ENCODE data around the gene CORIN. TPM values are rescaled to one million over a fixed set of nuclear protein-coding genes. Genes with fewer than 3 reads are reported as not detected.
"Not testable (repeated sequence)": the region's sequence is repeated elsewhere in the genome, so short reads cannot be mapped to it uniquely, and the experiment has no call there.

CORIN gene
- total RNA-seq, 1 donor from 2014 or later: 2.1 TPM

GRCh38 chr4:47551682-47552081 lies 286.2 kb downstream of the CORIN start:
- DNase-seq (ENCODE audit: low spot score): no peak
- H3K27ac Mint-ChIP-seq (ENCODE audit: unreplicated experiment): no peak overlapping the region

GRCh38 chr4:47550899-47551548 lies 286.8 kb downstream of the CORIN start:
- H3K4me1 Mint-ChIP-seq (ENCODE audit: low read depth): no peaks in the 10 kb centered on the region
- DNase-seq (ENCODE audit: low spot score): no peak

More at GRCh38 chr4:47551682-47552081, 286.2 kb downstream of the CORIN start:
- H3K4me1 Mint-ChIP-seq (ENCODE audit: low read depth): no peaks in the 10 kb centered on the region
- H3K27me3 Mint-ChIP-seq (ENCODE audit: low read depth): no peaks in the 10 kb centered on the region
- TF ChIP-seq CTCF (IDR thresholded peaks at IDR 0.05): no peak
- H3K9me3 Mint-ChIP-seq (ENCODE audit: low read depth): no peaks in the 10 kb centered on the region
- H3K4me3 Mint-ChIP-seq (ENCODE audit: unreplicated experiment): no peak overlapping the region
- H3K36me3 Mint-ChIP-seq (ENCODE audit: low read depth): peaks cover 46% of the 10 kb centered on the region

GRCh38 chr4:47550357-47550756 lies 287.5 kb downstream of the CORIN start:
- not testable (repeated sequence) for H3K27me3 Mint-ChIP-seq (ENCODE audit: low read depth); H3K27ac Mint-ChIP-seq (ENCODE audit: unreplicated experiment); H3K4me3 Mint-ChIP-seq (ENCODE audit: unreplicated experiment); DNase-seq (ENCODE audit: low spot score); H3K9me3 Mint-ChIP-seq (ENCODE audit: low read depth); H3K4me1 Mint-ChIP-seq (ENCODE audit: low read depth)
- H3K36me3 Mint-ChIP-seq (ENCODE audit: low read depth): peaks cover 56% of the 10 kb centered on the region

More at GRCh38 chr4:47550899-47551548, 286.8 kb downstream of the CORIN start:
- no peak for TF ChIP-seq CTCF (IDR thresholded peaks at IDR 0.05)
- Mint-ChIP-seq H3K4me3 (ENCODE audit: unreplicated experiment) (no peak overlapping the region), H3K27ac (ENCODE audit: unreplicated experiment) (no peak overlapping the region), H3K27me3 (ENCODE audit: low read depth) (no peaks in the 10 kb centered on the region), H3K9me3 (ENCODE audit: low read depth) (no peaks in the 10 kb centered on the region), H3K36me3 (ENCODE audit: low read depth) (peaks cover 52% of the 10 kb centered on the region)

Small RNA genes within 50 kb of the gene (microRNA-seq; reads per million reads assigned to microRNA genes)
- gene MIR8053 (ENCODE audit: borderline number of aligned reads): not detected

Other genes starting within 250 kb of the CORIN start
- gene NFXL1, start 76.5 kb upstream of the CORIN start, total RNA-seq: 10.7 to 22.5 TPM (median 11.9 TPM) in 3 replicates
- not detected in 3 replicates for gene CNGA1, start 178.6 kb upstream of the CORIN start, total RNA-seq
- gene NIPAL1, start 178.7 kb upstream of the CORIN start, total RNA-seq: 0.32 to 0.59 TPM (median 0.48 TPM) in 3 replicates